GM12892 (cell line): ENCODE data around the gene RBAK.
"Not testable (repeated sequence)": the region's sequence is repeated elsewhere in the genome, so short reads cannot be mapped to it uniquely, and the experiment has no call there.

Experiments used
- POLR2A ChIP-seq: IDR thresholded peaks from 2 replicates; pipeline ENCODE4 v1.6.1; 2011; ENCODE audit warnings: low read depth, low read length, control low read depth
- POLR2AphosphoS5 ChIP-seq: IDR thresholded peaks from 2 replicates; pipeline ENCODE4 v1.6.1; 2011; ENCODE audit warnings: low read depth, low read length, control low read depth
- TAF1 ChIP-seq: IDR thresholded peaks from 2 replicates; pipeline ENCODE4 v1.6.1; 2011; ENCODE audit warnings: low read depth, mild to moderate bottlenecking, control low read depth, low read length, borderline replicate concordance

DNA sequence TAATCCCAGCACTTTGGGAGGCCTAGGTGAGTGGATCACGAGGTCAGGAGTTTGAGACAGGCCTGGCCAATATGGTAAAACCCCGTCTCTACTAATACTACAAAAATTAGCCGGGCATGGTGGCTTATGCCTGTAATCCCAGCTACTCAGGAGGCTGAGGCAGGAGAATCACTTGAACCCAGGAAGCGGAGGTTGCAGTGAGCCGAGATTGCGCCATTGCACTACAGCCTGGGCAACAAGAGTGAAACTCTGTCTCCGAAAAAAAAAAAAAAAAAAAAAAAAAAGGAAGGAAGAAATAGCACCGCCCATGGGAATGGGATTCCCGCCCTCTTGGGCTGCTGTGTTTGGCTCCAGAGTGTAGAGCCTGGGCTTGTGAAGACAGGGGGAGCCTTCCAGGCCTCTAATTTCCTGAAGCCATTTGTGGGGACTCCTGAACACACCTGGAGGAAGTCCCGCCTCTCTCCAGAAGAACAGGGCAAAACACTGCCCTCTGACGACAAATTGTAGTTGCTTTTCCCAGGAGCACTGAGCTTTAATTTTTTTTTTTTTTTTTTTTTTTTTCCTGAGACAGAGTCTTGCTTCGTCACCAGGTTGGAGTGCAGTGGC is 42.7 kb downstream of the RBAK start:
- TF ChIP-seq POLR2A, POLR2AphosphoS5, TAF1: not testable (repeated sequence)
